PC-9 (cell line): ENCODE measurements around the gene NSMCE1.

Source experiments
- EZH2 ChIP-seq: fragments of 200-600 bp; sonication (generic); IDR thresholded peaks from 2 replicates; pipeline ENCODE4 v1.8.0; 2017; ENCODE audit warnings: antibody characterized with exemption, low read depth
- TF ChIP-seq, protein P1 (sequence below): fragments of 200-600 bp; sonication (generic); conservative IDR thresholded peaks from 2 replicates; pipeline ENCODE4 v1.6.1; 2017; ENCODE audit warnings: mixed run types, antibody characterized with exemption, mild to moderate bottlenecking, moderate library complexity

DNA sequence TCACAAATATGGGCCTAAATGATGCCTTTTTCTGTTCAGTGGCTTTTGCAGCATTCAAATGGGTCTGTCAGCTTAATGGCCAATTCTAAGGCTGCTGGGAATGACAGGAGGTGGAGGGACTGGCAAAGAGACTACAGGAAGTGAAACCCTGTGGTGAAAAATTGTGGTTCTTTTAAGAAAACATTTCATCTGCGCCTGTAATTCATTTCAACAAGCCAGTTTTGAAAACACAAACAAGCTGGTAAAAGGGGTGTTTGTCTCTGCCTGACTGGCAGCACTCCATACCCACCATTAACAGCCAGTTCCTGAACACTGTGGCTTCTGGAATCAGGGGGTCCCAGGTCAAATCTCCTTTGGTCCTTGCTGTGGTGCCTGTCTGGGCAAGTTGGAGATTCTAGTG is 68.8 kb downstream of the NSMCE1 start:
- TF ChIP-seq, protein P1, sequence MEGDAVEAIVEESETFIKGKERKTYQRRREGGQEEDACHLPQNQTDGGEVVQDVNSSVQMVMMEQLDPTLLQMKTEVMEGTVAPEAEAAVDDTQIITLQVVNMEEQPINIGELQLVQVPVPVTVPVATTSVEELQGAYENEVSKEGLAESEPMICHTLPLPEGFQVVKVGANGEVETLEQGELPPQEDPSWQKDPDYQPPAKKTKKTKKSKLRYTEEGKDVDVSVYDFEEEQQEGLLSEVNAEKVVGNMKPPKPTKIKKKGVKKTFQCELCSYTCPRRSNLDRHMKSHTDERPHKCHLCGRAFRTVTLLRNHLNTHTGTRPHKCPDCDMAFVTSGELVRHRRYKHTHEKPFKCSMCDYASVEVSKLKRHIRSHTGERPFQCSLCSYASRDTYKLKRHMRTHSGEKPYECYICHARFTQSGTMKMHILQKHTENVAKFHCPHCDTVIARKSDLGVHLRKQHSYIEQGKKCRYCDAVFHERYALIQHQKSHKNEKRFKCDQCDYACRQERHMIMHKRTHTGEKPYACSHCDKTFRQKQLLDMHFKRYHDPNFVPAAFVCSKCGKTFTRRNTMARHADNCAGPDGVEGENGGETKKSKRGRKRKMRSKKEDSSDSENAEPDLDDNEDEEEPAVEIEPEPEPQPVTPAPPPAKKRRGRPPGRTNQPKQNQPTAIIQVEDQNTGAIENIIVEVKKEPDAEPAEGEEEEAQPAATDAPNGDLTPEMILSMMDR, result no peak
- no peak for TF ChIP-seq EZH2
